Epithelial cell of esophagus (primary cell): ENCODE data around the gene ARID1B.
A peak's percentile ranks its signal among the peaks of the same experiment; 100 is the strongest.

Experiments used
- DNase-seq: peaks from one replicate; pipeline ENCODE4 v3.0.0; 2010; ENCODE audit warnings: low read depth
- H3K4me3 ChIP-seq: 2 replicates; pipeline ENCODE4 v1.5.1; 2011; ENCODE audit warnings: mild to moderate bottlenecking, low read length, control low read depth
- TF ChIP-seq, protein P1 (sequence below): IDR thresholded peaks from 2 replicates; pipeline ENCODE4 v1.5.1; 2011; ENCODE audit warnings: low read depth, mild to moderate bottlenecking, low read length, control low read depth, inconsistent platforms; ENCODE audit not compliant: insufficient read depth; ENCODE audit errors: missing control alignments

ARID1B gene

DNA sequence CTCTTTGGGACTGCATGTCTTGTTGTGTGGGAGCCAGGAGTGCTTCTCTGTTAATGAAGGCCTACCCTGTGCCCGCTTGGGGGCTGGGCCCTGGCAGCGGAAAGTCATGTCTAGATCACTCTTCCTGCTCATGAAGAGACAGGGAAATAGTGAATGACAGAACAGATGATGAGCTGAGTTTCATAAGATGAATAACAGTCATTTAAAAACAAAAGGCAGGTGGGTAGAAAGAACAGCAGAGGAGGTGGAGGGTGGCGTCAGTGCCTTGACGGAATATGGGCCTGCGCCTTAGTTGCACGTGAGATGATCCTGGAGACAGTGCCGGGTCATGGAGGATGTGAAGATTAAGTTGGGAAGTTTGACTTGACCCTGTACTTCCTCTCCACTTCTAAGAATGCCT is 85.5 kb downstream of the ARID1B start:
- DNase-seq = no peak

DNA sequence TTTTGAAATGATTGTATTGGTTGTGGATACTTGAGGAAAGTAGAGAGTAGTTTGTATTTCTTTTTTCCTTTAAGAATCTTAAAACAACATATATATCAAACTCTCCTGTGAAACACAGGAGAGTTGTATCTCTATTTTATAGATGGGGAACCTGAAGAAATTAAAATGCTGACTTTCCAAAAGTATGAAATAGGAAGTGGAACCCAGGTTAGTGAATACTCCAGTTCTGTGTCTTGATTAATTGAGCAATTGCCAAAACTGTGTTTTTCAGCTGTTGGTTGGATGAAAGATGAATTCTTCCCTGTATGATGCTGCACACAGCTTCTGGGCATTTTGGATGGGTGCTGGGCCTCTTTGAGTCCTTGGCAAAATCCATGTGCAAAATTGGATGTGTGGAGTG is 86.3 kb downstream of the ARID1B start:
- DNase-seq = no peak
- TF ChIP-seq, protein P1, sequence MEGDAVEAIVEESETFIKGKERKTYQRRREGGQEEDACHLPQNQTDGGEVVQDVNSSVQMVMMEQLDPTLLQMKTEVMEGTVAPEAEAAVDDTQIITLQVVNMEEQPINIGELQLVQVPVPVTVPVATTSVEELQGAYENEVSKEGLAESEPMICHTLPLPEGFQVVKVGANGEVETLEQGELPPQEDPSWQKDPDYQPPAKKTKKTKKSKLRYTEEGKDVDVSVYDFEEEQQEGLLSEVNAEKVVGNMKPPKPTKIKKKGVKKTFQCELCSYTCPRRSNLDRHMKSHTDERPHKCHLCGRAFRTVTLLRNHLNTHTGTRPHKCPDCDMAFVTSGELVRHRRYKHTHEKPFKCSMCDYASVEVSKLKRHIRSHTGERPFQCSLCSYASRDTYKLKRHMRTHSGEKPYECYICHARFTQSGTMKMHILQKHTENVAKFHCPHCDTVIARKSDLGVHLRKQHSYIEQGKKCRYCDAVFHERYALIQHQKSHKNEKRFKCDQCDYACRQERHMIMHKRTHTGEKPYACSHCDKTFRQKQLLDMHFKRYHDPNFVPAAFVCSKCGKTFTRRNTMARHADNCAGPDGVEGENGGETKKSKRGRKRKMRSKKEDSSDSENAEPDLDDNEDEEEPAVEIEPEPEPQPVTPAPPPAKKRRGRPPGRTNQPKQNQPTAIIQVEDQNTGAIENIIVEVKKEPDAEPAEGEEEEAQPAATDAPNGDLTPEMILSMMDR = no peak
- no peak overlapping the region for H3K4me3 ChIP-seq

More for the DNA sequence above, 85.5 kb downstream of the ARID1B start:
- TF ChIP-seq, protein P1 = no peak
- H3K4me3 ChIP-seq = no peak overlapping the region

DNA sequence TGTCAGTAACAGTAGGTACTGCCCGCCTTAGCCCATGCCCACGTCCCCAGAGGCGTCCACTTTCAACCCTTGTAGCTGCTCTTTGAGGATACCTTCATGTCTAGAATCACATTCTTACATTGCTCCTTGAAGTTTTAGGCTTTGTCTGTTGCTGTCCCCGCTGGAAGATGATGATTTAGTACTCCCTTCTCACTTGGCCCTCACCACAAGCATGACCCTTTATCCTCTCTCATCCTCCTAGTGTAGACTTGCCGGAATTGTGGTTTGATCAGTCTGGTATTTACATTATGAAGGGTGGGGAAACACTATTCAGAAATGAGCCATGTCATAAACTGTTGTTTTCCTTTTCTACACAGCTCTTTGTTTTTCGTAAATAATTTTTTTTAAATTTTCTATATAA is 87.4 kb downstream of the ARID1B start:
- no peak overlapping the region for H3K4me3 ChIP-seq
- DNase-seq = no peak
- TF ChIP-seq, protein P1 = no peak

DNA sequence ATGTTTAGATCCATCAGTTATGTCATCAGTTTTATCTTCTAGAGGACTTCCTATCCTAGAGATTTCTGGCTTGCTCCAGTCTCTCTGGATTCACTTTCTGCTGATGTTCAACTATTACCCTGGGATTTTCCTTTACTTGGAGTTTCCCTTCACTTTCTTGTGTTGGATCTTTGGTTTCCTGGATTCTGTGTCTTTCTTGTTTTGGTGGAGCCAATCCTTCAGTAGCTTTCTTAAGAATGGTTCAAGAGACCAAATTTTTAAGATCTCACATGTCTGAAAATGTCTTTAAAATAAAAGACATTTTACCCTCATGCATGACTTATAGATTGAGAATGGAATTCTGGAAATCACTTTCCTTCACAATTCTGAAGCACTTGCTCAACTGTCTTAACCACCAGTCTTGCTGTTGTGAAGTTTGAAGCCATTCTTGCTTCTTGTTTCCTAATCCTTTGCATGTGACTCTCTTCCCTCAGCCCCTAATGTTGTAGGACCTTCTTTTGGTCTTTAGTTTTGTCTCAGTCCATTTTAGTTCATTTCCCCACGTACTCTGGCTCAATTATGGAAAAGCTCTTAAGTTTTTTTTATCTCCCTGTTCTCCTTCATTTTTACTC is 87.9 kb downstream of the ARID1B start:
- TF ChIP-seq, protein P1 = no peak
- DNase-seq = no peak
- no peak overlapping the region for H3K4me3 ChIP-seq

DNA sequence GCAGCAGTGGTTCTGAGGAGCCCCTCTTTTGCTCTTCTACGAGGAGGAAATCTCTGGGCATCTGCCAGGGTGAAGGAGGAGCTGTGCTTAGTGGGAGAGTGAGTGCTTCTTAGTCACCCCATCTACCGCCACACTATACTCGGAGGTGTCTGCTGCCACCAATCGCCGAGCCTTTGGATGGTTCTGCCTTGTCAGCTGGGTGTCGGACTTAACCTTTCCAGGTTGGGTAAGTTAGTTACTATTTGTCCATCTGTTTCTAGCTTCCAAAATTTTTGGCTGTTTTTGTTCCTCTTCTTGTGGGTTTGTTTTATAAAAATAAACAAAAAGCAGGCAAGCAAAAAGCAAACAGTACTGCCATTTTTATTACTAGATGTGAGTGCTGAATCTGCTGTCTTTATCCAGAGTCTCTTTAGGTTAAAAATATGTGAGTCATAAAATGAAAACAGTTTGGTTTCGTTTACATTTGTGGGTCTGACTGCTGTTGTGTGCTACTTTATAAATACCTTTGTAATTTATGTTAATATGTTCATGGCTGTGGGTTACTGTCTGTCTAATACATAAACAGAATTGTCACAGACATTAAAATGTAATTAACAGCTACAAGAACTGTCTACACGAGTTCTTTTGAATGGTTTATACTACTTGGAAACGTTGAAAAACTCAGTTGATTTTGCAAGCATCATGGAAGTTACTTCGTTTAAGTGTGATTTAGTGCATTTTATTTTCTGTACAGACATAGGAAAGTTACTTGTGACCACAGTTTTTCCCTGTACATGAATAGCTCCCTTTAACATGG is 89.2 kb downstream of the ARID1B start:
- peak; percentile 46 for DNase-seq
- no peak overlapping the region for H3K4me3 ChIP-seq
- TF ChIP-seq, protein P1 = no peak

DNA sequence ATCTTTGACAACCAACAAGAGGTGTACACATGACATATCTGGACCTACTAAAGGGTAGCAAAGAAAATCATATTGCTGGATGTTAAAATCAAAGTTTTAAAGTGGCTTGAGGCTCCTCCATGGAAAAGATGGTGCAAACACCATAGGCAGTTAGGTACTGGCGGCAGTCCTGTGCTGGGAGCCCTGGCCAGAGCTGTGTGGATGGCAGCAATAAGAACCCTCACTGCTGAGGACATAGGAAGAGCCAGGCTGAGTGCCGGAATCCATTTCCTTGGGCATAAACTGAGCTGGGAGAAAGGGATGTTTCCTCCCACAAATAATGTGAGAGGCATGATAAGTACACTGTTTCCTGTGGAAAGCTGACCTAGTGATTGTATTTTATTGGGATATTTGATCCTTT is 89.9 kb downstream of the ARID1B start:
- TF ChIP-seq, protein P1 = no peak
- no peak overlapping the region for H3K4me3 ChIP-seq
- DNase-seq = no peak
